ENCODE results near the gene ZNF655.

Gene ZNF655

GRCh38 chr7:99607548-99607947 is 49.1 kb downstream of the ZNF655 start:
- DNase-seq, result no peak

GRCh38 chr7:99614495-99614894 is 56.1 kb downstream of the ZNF655 start:
- no peak for DNase-seq

DNA sequence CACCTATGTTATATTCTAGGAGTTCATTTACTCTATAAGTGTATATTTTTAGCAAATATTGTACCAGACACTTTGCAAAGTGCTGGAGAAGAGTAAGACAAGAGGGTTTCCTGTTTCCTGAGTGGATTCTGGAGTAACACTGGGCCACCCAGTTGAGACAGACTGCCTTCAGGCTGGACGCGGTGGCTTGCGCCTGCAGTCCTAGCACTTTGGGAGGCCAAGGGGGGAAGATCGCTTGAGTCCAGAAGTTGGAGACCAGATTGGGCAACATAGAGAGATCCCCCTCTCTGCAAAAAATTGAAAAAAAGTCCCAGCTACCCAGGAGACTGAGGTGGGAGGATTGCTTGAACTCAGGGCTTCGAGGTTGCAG is 57.5 kb downstream of the ZNF655 start:
- no peak for DNase-seq

DNA sequence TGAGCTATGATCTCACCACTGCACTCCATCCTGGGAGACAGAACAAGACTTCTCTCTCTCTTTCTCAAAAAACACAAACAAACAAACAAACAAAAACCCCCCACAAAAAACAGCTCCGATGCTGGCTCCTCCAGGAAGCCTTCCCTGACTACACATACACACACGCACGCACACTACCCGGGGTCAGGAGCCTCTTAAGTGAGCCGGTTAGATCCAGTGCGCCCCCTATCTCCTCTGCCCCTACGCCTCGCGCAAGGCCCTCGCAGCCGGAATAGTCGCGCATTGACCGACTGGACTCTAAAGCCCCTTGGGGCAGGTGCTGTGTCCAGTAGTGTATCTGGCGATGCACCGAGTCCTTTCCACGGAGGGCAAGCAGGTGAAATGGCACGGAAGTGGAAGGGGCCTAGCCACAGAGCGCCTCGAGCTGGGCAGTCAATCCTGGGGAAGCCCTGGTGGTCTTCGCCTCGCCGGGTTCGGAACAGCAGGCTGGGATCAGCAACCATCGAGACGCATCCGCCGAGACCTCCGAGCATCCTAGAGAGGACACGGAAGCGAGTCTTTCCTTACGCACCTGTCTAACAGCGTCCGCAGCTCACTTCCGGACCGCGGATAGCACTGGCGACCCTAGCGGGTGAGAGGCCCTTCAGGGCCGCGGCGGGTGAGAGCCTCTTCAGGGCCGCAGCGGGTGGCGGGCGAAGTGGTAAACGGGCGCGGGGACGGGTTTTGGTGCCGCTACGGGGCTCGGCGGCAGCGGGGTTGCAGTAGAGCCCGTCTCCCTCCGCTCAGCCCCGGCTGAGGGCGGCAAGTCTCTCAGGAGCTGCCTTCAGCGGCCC is 58.1 kb downstream of the ZNF655 start, which contains the start of gene ZSCAN25:
ZSCAN25 (plus strand) TSS at position 588 of the 833 bp plus-strand sequence. CDS start 2,661 bp downstream, outside the sequence.
- peak; percentile 69 to 86 (median 78) for DNase-seq

- DNase-seq, result no peak
These were observed 58.8 kb downstream of the ZNF655 start for GRCh38 chr7:99617192-99617781.

DNA sequence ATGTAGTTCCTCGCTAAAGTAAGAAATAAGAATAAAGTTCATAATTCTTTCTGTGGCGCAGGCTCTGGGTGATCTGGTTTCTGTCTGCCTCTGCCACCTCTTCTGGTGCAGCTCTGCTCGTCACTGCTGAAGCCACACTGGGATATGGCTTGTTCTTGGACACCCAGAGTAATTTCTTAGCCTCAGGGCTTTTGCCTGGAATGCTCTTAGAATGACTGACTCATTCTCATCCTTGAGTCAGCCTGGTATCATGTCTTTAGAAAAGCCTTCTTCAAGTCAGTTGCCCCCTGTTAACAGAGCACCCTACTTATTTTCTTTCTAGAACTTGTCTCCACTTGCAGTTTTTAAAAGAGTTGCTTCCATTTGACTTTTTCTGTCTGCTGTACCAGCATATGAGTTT is 60.3 kb downstream of the ZNF655 start:
- no peak for DNase-seq

DNA sequence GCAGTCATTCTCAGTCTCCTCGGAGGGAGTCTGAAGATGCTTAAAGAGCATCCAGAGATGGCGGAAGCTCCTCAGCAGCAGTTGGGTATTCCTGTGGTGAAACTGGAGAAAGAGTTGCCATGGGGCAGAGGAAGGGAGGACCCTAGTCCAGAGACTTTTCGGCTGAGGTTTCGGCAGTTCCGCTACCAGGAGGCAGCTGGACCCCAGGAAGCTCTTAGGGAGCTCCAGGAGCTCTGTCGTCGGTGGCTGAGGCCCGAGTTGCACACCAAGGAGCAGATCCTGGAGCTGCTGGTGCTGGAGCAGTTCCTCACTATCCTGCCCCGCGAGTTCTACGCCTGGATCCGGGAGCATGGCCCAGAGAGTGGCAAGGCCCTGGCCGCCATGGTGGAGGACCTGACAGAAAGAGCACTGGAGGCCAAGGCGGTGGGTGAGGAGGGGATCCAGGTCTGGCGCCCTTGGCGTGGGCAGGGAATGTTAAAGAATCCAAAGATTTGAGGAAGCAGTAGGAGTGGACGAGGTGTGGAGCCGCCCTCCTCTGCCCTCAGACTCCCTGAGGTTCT is 61.2 kb downstream of the ZNF655 start:
- no peak for DNase-seq

GRCh38 chr7:99621271-99621670 is 62.8 kb downstream of the ZNF655 start:
- DNase-seq, result no peak

DNA sequence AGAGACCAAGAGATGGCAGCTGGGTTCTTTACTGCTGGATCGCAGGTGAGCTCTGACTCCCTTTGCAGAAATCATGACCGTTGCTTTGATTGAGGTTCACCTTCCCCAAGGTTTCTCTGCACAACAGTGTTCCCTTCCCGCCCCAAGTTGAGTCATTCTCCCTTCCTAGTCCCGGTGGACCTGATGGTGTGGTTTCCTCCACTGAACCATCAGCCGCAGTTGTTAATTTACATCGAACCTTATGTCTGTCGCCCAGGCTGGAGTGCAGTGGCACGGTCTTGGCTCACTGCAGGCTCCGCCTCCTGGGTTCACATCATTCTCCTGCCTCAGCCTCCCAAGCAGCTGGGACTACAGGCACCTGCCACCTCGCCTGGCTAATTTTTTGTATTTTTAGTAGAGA is 64.2 kb downstream of the ZNF655 start:
- no peak for DNase-seq

- no peak for DNase-seq
These were observed 64.8 kb downstream of the ZNF655 start for GRCh38 chr7:99623091-99623693.

- DNase-seq, result peak in 4 of 6 experiments; percentile 4 to 40 (median 28)
These were observed 65.4 kb downstream of the ZNF655 start for GRCh38 chr7:99623702-99624447.

GRCh38 chr7:99624484-99624883 is 66.0 kb downstream of the ZNF655 start:
- peak; percentile 50 to 86 (median 73) for DNase-seq

- no peak for DNase-seq
These were observed 66.9 kb downstream of the ZNF655 start for GRCh38 chr7:99625321-99625720.

- no peak for DNase-seq
These were observed 67.5 kb downstream of the ZNF655 start for GRCh38 chr7:99625961-99626360.

Data from stimulated activated naive CD4-positive, alpha-beta T cell (primary cell).